ENCODE measurements around the gene GNAQ.
A peak's percentile ranks its signal among the peaks of the same experiment; 100 is the strongest.

Gene GNAQ

DNA sequence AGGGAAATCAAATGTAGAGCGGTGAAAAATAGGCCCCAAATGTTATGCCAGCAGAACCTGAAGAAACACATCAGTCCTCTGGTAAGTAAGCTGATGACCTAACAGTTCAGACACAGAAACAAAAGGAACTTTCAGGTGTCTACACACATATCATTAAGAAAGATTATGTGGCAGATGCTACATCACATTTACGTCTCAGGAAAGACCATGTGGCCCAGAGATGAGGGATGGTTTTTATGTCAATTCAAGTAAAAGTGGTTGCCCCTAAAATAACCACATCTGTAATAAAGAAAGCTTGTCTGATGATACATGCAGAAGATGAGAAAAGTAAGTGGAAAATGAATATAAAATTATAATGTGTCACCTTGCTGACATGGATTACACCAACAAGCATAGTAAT, 31.4 kb downstream of the GNAQ start:
- DNase-seq = no peak

DNA sequence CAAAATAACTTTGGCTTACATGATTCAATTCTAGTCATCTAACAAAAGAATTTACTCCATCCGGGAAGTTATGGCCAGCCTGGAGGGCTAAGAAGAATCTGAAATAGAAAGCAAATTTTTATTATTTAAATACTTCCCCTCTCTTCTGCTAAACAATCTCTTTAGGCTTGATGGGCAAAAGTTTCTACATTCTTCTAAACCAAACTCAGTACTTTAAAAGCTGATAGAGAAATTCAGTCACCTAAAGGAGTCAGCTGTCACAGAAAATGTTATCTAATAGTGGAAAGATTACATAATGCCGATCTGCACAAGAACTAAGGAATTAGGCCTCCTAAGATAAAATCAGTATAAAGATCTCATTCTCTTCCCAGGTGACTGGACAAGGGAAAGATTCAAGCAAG, 32.4 kb downstream of the GNAQ start:
- no peak for DNase-seq

DNA sequence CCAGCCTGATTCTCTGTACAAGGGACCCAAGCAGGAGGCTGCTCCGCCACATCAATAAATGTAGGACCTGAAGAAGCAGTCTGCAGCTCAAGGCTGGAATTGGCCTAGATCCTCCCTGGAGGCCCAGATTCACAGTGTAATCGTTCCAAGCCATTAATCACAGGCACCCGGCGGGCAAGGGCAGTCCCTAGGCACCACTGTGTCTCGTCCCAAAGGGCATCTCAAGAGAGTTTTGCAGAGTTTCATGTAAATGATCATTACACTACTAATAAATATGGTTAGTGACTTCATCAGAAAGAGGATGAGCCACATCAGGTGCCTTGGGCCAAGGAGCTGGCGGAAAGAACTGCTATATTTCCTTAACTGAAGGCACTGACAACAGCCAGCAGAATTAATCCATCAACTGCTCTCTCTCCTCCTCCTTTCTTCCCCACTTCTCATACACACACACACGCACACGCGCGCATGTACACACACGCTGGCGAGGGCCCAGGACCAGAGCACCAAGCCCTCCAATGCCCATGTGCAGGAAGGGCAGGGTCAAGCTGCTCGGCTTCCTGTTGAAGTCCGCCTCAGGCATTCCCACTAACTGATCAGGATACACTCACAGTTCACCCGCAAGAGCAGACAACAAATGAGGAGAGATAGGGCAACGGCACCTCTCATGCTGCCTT, 33.9 kb downstream of the GNAQ start:
- no peak for DNase-seq

DNA sequence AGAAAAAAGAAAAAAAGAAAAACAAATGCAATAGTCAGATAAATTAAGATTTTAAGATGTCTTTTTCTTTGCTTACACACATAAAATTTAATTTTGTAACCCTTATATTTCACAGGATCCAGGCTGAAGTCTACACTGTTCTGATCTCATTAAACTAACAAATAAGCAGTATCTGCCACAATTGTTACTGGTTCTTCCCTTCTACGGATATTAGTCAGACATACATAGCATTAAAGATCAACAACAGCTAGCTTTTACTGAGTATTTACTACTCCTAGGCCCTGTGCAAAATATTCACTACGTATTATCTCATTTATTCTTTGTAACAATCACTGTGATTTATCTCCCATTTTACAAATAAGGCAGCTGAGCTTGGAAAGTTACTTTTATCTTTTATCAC, 34.9 kb downstream of the GNAQ start:
- DNase-seq = no peak

DNA sequence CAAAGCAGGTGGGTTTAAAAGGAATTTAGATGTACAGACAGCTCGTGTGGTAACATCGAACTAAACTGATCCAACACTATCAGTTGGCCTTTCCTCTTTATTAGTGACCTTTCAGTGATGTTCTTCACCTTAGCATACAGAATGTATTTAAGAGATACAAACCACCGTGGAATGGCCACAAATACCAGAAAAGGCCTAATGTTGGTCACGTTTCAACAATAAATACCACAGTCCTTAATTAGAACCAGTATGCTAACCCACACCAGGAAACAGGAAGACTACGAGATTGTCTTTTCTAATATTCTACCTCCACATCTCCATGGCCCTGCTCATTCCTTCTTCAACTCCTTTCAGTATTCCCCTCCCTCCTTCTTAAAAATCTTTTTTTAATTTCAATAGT, 40.4 kb downstream of the GNAQ start:
- no peak for DNase-seq

DNA sequence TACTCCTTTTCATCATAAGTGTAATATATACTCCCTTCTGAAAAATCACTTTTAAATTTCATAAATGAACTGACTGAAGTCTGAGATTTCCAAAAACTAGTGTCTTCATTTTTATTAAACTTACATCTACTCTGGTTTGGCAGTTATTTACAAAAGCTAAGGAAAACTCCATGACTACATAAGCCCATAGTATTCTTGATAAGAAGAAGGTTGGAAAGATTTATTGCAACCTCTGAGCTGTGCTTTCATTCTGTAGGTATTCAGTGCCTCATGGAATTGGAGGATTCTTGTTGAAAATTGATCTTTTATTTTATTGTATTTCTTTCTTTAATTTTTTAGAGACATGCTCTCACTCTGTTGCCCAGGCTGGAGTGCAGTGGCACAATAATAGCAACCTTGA, 41.7 kb downstream of the GNAQ start:
- DNase-seq = no peak

DNA sequence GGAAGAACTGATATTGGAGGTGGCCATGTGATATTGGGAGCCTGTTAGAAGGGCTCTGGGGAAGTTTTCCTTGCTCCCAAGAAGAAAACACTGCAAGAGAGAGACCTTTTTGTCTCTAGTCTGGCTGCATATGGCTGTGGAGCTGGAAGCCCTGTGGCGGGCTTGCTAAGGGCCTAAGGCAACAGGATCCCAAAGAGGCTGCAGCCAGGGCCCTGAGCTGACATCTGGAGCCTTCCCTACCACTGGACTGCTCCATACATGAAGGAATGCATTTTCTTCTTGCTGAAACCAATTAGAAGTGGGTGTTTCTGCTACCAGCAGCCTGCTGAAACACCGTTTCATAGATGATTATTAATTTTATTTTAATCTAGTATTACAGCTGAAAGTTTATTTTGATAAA, 42.2 kb downstream of the GNAQ start:
- no peak for DNase-seq

DNA sequence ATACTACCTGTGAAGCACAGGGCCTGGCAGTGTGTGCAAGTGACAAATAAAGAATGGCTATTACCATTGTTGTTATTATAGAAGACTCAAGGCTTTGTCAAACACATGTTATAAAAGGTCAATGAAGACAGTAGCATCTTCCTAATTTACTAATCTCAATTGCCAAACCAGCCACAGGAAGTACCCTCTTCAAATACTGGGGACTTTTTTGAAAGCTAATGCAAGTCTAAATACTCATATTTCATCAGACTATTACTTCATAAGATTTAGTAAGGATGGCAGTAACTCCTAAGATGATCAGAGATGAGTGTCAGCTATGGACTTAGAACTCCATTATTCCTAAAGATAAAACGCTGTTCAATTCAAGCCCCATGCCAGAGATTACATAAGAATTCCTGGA, 43.0 kb downstream of the GNAQ start:
- DNase-seq = no peak

DNA sequence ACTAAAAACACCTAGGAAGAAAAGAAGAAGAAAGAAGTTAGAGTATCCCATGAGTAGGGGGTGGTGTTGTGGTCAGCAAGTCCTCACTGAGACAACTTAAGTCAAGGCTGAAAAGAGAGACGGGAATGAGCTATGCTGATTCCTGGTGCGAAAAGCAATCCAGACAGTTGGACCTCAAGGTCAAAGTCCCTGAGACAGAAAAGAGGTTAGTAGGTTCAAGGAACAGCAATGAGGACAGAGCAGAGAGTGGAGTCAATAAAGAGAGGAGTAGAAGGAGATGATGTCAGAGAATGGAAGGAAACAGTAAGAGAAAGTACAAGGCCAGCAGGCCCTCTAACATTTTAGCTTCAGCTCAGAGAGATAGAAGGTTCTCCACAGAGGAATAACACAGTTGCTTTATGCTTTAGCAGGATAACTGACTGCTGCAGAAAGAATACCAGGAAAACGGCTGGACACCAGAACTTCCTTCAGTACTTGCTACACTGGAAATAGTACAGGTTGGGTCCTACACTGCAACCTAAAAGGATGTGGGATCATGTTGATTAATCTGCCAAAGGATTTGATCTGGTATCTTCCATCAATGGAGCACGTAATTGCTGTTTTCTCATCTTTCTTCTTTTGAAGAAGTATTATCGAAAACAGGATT, 43.6 kb downstream of the GNAQ start:
- DNase-seq = no peak

DNA sequence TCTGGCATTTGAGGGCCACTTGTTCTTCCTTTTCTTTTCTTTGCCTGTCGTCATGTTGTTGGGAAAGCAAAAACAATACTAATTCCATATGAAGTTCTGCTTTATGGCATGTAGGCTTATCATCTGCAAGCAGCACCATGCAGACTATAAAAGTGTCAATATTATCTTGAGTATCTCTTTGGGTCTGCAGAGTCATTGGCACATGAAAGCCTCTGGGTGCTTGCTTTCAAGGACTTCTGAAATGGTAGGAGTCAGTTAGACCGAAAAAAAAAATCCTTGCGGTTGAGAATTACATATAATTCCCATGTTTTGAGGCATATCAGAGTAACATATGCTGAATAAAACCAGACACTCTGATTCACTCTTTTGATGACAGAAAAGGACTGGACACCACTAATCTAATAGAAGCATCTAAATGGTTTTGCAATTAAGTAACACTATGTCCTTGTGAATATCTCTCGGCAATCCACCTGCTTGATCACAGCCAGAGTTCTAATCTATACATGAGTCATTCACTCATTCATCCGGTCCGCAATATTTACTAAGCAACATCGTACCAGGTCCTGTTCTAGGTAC, 44.4 kb downstream of the GNAQ start:
- DNase-seq = no peak

DNA sequence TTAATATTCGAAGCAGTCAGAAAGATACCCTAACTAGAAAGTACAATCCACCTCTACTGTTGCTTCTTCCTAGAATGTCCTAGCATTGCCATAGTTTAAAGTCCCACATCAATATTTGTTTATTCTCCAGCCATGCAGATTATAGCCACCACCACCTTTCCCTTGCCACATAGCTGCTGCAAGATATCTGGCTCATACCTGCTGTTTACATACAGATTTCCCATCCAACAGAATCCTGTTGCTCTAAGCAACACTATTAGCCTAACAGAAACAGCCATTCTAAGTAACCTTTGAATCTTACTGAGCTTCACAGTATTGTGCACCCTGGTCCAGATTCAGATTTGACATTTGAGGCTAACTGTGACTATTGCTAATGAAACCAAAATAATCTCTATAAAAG, 45.6 kb downstream of the GNAQ start:
- no peak for DNase-seq

DNA sequence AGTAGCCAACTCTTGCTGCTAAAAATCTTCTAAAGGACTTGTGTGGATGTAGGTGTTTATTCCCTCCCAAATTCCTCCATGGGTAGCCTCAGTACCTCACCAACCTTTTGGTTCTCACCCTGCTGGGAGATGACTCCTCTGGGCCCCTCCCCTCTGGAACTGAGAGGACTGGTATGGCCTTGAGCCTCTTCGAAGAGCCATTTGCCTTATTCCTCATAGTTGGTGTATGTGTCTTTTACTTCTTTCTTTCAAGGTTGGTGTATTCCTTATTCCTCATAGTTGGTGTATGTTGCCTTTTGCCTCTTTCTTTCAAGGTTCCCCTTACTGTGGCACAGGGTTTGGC, 48.3 kb downstream of the GNAQ start:
- no peak for DNase-seq

DNA sequence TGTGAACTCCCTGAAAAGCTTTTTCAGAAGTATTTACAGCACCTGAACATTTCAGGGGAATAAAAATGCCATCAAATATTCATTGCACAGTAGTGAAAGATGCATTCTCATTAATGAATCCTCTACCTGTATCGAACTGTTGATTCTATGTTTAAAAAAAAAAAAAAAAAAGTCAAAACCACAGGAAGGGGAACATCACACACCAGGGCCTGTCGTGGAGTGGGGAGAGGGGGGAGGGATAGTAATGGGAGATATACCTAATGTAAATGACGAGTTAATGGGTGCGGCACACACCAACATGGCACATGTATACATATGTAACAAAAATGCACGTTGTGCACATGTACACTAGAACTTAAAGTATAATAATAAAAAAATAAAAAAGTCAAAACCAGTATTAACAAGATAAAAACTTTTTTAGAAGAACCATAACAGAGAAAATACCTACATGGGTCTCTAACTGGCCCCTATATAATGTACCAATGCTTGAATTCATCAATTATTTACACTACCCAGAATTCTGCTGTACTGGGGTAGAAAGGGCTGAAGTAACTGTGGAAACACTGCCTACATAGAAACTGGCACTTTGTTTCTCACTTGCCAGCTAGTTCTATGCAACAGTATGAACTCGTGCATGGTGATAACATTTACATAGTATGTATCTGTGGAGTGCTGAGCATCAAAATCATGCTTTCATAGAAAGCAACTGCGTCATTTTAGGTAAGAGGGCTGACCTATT, 48.9 kb downstream of the GNAQ start:
- no peak for DNase-seq

DNA sequence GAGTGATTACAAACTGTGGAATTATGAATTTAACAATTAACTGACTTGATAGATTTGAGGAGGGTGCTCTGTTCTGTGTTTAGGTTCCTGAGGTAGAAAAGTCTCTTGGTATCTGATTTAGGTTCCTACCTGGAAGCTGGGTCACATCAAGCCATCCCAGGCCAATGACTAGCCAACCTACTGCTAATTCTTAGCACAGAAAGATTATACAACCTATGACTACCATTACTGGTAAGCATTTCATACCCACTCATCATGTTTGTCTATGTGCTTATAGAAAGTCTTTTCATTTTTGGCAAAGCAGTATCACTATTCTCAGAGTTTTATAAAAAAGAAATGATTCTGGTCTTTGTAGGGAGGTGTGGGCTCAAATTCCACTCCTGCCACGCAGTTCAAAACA, 49.7 kb downstream of the GNAQ start:
- DNase-seq = no peak

DNA sequence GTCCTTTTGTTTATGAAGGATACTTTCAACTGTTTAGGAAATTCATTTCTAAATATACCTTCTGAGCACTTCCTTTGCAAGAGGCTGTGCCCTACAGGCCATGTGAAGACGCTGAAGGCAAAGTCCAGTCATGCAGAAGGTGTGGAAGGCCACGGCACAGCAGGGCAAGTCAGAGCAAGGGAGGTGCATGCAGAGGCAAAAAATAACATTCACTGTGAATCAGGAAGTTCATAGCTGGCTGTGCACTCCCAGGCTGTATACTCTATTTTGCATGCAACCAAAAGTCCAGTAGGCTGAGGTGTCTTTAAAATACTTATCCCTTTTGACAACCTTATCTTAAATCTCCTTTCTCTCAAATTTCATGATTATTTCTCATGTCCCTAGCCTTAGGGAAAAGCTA, 50.3 kb downstream of the GNAQ start:
- no peak for DNase-seq

DNA sequence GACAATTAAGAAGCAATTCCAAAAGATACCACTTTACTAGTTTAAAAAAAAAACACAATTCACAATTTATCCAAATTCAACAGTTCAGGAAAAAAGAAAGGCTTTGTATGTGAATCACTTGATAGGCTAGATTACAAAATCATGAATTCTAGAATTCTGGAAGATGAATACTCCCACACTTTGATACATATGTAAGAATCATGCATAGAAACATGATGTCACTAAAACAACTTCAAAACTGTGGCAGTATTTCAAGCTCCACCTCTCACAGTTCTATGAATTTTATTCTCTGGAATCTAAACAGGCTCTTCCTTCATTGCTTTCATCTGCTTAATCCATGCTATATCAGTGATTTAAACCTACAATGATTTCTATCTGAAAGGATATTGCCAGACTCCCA, 51.0 kb downstream of the GNAQ start:
- DNase-seq = no peak

DNA sequence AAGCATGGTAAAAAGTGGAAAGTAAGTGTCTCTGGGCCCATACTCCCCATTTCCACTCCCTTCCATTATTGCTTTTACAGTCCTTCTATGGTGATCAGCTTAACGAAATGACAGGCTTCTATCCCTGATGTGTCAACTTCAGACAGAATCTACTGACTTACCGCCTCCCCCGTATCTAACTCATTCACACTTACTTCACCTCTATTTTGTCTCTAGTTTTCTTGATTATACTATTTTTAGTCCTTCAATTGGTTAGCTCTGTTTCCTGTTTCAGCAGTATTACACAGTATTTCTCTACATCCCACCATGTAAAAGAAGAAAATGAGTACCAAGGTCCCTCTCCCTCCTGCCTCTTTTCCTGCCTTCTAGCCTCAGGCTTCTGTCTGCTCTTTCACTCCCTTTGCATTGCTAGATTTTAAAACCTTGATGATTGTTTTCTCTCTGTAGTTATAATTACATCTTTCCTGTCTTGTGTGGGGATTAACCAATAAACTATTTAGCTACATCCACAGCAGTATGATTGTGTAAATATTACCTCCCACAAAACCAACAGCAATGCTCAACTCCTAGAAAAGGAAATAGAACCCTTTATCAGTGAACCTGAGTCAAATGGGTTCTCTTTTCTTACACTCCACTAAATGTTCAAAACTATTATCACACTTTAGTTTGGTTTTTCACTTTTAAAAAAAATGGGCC, 53.4 kb downstream of the GNAQ start:
- DNase-seq = no peak

DNA sequence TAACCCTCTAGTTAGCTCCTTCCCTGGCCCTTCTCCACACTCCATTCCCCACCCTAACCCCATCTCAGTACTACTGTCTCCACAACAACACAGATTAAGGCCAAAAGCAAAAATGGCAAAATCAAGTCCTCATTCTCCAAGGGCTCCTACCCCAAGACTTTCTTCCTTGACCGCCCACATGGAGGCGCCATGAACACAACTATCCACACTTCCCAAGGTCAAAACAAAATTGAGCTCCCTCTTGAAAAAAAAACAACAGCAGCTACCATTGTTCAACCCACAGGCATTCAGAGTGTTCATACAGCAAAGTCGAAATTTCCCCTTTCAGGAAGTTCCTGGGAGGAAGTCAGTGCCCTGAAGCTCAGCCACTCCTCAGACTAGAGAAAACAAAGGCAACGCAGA, 54.4 kb downstream of the GNAQ start:
- peak; percentile 76 to 80 for DNase-seq

DNA sequence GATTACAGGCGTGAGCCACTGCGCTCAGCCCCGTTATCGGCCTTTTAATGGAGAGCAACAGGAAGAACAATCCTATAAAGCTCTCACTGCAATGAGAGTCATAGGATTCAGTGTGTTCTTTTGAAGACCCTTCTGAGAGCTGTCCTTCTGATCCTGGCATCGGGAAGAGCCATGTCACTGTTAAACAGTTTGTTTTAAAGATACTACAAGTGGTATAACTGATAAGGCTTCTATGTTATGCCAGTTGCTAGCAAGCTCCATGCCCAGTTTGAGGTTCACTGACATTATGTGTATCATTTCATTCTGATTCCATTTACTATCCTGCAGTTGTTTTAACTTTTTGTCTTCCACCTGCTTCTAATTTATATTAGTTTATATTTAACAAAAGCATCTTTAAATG, 55.8 kb downstream of the GNAQ start:
- no peak for DNase-seq

DNA sequence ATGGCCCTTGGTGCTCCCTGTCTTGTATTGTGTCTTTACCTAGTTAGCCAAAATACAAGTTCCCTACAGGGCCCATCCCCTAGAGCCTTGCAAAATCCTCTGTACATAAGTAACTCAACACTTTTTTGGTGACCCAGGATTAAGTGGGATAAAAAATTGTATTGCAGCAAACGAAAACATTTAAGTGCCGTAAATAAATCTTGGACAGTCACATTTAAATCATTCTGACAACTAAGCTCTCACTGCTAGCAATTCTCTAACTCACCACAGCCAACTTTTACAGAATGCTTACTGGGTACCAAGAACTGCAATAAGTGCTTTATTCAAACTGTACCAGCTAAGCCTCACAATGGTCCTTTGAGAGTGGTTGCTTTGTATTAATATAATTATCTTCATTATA, 56.6 kb downstream of the GNAQ start:
- peak in 1 of 2 donors; percentile 46 for DNase-seq

DNA sequence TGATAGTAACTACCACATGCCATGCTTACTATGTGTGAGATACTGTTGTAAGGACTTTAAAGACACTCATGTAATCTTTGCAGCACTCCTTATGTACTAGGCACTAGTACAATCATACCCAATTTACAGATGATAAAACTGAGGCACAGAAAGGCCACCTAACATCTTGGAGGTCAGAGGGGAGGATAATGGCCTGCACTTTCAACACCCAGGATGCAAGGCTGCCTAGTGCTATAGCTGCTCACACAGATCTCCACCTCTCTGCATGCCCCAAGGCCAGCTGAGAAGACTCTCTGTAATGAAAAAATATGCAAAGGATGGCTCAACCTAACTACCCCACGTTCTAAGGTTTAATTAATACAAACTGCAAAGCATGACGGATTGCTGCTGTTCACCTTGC, 57.2 kb downstream of the GNAQ start:
- no peak for DNase-seq

DNA sequence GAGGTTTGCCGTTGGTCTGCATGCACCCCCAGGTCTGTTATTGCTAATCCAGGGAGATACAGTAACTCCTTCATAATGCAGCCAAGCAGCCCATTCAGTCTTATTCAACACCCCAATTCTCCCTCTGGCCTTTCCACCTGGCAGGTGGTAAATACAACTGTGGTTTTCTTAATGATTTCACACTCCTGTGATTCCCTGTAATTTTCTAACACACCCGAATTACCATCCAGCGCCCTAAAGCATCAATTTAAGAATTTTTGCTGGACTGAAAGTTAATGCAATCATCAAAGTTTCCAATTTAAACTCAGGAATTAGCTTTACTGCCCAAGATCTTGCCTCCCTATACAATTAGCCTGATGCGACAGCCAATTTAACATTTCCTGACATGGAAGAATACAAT, 62.5 kb downstream of the GNAQ start:
- no peak for DNase-seq

DNA sequence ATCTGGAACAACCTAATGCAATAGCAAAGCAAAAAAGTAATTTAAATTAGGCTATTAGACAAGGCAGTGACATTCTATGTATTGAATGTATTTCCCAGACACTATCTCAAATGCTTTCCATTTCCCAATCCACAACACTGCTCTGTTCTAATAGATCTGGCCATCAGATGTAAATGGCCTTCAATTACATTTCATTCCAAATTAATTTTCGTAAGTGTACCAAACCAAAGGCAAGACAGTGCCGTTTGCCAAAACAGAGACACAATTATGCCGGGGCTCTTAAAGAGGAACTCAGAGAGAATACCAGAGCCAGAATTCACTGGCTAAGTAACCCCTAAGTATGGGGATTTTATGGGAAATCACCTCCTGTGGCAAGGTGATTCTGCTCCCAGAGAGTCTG, 63.1 kb downstream of the GNAQ start:
- DNase-seq = no peak

DNA sequence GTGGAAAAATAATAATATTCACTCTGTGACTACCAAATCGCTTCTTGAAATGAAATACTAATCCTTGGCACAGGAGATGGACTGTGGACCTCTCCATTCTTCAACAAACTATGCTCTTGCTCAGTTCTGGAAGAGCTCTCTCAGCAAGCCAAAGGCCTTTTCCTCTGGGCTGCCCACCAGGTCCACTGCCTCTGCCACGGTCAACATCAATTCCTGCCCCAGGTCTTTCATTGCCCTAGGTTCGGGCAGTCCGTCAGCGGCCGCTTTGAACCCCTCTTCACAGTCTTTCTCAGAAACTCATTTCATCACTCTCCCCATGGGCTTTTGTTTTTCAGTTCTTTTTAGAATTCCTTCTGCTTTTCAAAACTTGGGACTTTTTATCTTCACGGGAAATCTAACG, 64.9 kb downstream of the GNAQ start:
- DNase-seq = no peak

Data from hippocampal formation (tissue), 2 donors.